GM12891 (cell line): ENCODE results near the gene KRTAP5-6.

Experiments
- POLR2A ChIP-seq: IDR thresholded peaks from 2 replicates; pipeline ENCODE4 v1.6.1; 2011; ENCODE audit warnings: low read depth, low read length, control low read depth
- POLR2AphosphoS5 ChIP-seq: IDR thresholded peaks from 2 replicates; pipeline ENCODE4 v1.6.1; 2011; ENCODE audit warnings: low read depth, low read length, control low read depth
- POU2F2 ChIP-seq: IDR thresholded peaks from 2 replicates; pipeline ENCODE4 v1.6.1; 2011; ENCODE audit warnings: low read depth, mild to moderate bottlenecking, control low read depth, low read length, moderate library complexity
- SPI1 ChIP-seq: IDR thresholded peaks from 2 replicates; pipeline ENCODE4 v1.6.1; 2011; ENCODE audit warnings: low read depth, low read length, control low read depth
- TAF1 ChIP-seq: IDR thresholded peaks from 2 replicates; pipeline ENCODE4 v1.6.1; 2011; ENCODE audit warnings: low read depth, low read length, control low read depth

GRCh38 chr11:1667906-1668305 lies 29.1 kb upstream of the KRTAP5-6 start:
- TF ChIP-seq POLR2A (no peak), POLR2AphosphoS5 (no peak), SPI1 (no peak), TAF1 (no peak), POU2F2 (no peak)
